ENCODE results near the gene SERPINA1.

DNA sequence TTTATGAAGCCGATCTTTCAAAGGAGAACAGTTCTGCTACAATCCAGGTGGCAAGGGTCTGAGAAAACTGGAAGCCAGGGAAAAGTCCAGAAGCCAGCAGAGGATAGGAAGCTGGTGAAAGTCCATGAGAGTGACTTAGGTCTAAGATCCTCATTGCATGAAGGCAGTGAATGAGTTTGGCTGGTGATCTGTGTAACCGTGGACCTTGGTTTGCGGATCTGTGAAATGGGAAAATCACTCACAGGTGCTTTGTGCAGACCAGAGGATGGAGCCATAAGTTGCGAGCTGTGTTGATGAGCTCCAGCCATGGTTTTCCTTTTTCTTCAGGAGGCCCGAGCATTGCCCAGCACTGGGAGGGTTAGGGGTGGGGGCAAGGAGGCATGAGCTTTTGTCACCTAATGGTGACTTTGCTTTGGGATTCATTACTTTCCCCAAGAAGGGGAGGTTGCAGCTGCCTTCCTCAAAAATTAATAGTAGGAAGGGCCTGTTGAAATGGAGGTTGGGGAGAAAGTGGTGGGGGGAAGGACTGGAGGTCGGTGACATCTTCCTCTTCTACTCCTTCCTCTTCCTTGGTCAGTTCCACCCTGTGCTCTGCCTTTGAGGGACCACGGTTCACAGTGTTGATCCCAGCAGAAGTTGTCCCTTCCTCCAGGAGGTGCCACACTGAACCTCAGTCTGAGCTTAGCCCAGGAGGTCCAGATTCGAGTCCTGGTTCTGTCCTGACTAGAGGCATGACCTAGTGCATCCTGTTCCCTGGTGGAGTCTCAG, 45.0 kb downstream of the SERPINA1 start:
- TF ChIP-seq, protein P1, sequence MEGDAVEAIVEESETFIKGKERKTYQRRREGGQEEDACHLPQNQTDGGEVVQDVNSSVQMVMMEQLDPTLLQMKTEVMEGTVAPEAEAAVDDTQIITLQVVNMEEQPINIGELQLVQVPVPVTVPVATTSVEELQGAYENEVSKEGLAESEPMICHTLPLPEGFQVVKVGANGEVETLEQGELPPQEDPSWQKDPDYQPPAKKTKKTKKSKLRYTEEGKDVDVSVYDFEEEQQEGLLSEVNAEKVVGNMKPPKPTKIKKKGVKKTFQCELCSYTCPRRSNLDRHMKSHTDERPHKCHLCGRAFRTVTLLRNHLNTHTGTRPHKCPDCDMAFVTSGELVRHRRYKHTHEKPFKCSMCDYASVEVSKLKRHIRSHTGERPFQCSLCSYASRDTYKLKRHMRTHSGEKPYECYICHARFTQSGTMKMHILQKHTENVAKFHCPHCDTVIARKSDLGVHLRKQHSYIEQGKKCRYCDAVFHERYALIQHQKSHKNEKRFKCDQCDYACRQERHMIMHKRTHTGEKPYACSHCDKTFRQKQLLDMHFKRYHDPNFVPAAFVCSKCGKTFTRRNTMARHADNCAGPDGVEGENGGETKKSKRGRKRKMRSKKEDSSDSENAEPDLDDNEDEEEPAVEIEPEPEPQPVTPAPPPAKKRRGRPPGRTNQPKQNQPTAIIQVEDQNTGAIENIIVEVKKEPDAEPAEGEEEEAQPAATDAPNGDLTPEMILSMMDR (IDR thresholded peaks at IDR 0.05; ENCODE audit: low read length) = no peak
- no peak for TF ChIP-seq EZH2 (optimal IDR thresholded peaks at IDR 0.05; ENCODE audit: low read depth, low read length)
- no peak for TF ChIP-seq EZH2phosphoT487 (IDR thresholded peaks at IDR 0.05; ENCODE audit: low read length)
